Measurements from ENCODE around the gene ASTL.

GRCh38 chr2:96146881-96147592 lies 8.7 kb upstream of the ASTL start:
- TF ChIP-seq CTCF (IDR thresholded peaks at IDR 0.05; ENCODE audit: insufficient read depth, low read depth, low read length) (no peak), EZH2 (IDR thresholded peaks at IDR 0.05; ENCODE audit: insufficient read depth, low read length) (no peak)

All from astrocyte (in vitro differentiated cells and primary cell).